ENCODE data around the gene MKI67.

The MKI67 gene

DNA sequence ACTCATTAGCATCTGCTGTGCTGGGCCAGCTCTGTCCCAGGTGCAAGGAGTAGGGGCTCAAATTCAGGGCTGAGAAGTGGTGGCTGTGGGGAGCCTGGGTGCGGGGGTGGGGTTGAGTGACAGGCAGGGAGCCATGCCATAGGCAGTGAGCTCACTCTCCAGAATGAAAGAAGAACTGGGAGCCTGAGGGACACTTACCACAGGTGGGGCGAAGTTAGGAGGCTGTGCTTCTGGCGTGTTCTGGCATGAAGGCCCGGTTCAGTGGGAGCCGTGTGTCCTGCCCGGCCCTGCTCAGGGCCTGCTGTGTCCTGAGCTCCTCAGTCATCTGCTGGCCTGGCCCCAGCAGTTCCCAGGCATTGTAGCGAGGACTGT, 62.5 kb downstream of the MKI67 start:
- no peak for DNase-seq

DNA sequence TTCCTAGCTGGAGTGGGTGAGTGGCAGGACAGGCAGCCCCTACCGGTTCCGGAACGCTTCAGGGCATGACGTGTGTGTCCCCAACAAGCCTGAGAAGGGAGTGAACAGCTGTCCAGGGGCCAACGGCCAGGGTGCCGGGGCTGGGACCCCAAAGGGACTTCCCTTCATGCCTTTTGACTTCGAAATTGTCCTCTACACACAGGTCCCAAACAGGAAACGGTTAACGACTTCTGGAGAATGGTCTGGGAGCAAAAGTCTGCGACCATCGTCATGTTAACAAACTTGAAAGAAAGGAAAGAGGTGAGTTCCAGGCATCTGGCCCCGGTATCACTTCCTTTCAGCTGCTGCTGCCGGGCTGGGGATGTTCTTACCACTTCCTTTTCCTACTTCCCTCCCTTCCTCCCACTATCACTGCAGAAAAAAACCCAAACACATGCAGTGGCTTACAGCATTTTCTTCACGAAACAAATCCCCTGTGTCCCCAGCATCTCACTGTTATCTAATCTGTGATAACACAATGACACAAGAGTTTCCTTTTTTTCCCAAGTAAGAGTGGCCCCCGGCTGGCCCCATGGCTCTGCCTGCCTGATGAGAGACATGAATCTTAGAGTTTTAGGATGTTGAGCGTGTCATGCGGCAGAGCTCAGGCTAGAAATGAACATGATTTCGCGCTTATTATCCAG, 63.2 kb downstream of the MKI67 start:
- no peak for DNase-seq

DNA sequence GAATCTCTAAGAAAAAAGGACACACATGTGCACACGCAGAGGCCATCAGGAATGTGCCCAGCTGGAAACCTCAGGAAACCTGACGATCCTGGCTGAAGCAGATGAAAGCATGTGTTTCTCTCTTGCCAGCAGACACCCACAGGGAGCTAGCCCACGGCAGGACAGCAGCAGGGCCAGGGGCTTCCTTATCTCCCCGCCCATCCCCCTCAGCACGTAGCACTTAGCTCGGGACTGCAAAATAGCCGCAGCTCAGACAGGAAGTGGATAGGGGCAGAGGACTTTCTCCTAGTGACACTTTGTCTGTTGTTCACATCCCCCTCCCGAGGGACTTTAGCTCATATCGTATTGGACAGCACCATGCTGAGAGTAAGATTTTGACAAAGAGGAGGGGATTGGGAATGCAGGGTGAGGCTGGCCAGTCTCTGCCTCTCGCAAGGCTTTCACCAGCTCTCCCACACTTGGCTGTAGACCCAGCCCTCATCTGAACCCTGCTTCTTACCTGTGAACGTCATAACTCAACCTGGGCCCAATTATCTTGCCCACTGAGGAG, 63.8 kb downstream of the MKI67 start:
- DNase-seq: no peak

DNA sequence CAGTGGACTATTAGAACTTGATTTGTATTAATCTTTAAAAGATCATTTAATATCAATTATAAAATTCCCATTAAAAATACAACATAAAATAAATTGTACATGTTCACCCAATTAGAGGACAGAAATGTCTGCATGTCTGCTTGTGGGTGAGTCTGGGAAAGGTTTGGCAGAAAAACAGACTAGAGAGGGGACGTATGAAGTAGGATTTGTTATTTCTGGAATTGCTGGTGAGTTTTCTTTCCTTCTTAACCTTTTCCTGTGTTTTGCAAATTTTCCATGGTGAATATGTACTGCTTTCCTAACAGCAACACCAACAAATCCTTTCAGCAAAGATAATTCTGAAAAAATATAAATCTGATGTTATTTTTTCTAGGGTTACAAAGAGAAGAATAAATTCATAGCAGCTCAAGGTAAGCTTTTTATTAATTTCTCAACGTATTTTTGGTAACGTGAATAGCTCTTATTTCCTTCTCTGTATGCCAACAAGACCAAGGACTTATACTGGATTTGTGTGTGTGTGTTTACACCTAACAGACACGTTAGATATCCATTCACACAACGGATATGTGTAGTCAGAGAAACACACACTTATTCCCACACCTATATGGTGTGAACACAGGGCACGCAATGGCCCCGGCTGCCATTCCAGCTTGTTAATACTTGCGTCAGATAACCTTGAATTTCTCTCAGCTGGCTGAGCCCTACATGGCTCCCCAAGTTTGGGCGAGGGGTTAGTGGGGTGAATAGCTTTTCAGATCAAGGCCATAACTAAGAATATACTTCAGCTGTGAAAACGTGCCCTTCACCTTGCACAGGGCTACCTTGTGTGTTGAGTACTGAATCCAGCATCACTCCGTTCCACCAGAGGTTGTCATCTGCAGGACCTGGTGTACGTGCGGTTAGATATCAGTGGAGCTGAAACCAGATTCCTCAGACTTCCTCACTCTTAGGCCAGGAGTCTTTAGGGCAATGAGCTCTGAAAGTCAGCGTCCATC, 64.6 kb downstream of the MKI67 start:
- no peak for DNase-seq

DNA sequence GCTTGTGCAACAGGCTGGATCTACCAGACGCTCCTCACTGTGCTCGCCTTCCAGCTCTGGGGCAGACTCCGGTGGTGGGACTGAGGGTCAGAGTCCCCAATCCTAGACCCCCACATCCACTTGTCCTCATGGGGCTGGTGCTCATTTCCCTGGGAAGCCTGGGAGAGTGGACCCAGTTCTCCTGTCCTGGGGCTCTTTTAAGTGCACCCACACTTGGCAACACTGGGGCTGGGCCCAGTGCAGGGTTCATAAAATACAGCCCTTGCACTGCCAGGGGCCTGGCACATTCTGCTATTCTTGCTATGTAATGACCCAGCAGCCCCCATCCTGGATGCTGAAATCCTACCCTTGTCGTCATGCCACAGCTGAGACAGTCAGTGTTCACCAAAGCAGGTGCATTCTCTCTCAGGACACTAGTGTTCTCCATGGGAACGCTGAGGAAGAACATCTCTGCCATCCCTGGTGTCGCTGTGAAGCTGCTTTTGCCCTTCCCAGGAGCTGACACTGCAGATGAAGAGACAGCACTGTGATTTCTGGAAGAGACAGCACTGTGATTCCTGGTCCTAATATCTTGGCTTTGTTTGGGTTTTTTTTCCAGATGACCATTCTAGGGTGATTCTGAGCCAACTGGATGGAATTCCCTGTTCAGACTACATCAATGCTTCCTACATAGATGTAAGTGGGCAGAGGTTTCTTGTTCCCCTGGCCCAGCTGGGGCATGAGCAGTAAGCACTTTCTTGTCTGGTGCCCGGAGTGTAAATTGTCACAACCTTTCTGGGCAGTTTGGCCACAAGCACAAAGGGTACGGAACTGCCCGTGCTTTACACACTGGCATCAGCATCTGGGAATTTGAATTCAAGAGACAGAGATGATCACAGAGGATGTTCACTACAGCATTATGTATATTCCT, 65.6 kb downstream of the MKI67 start:
- DNase-seq: no peak

DNA sequence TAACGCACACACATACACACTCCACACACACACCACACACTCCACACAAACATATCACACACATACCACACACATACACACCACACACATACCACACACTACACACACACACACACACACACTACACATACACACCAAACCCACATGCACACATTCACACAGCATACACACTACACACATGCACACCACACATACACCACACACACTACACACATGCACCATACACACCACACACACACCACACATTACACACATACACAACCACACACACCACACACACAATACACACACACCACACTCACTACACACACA, 66.3 kb downstream of the MKI67 start:
- no peak for DNase-seq

DNA sequence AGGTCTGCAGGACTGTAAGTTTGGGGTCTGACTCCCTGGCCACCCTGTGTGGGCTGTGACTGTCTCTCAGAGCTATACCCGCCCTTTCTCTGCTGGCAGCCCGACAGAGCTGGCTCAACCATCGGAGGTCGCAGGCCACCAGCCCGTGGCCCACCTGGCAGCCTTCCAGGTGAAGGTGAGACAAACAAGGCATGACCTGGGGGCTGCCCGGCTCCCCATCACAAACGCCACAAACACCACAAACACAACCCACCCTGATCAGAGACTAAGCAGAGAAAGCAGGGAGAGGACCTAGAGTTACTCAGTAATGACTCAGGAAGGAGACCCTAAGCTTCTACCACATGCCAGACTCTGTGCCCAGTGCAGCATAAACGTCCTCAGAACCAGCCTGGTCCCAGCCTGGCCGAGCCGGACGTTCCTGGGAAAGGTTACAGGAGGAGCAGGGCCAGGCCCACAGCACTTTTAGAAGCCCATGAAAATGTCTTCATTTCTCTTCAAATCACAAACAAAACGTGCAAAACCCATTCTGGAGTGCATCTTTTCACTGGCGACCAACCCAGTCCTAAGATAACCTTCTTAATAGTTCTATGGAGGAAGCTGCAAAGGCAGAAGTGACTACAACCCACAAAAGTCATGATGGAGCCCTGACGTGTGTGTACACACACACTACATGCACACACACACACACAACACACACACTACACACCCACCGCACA, 66.8 kb downstream of the MKI67 start:
- no peak for DNase-seq

DNA sequence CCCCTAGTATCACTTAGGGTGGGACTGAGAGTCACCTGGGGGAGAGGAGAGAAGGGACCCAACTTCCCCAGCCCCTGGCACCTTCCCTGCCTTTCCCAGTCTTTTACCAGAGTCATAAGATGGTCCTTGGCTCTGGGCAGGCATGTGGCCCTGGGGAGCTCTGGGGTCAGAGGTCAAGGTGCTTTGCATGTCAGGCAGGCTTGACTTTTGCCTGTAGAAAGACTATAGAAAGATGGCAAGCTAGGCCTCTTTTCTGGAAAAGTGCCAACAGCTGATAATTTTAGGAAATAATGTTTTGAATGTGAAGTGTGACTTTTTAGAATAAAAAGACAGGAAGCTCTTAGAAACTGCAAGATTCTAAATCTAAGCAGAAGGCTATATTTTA, 67.5 kb downstream of the MKI67 start:
- DNase-seq: no peak

DNA sequence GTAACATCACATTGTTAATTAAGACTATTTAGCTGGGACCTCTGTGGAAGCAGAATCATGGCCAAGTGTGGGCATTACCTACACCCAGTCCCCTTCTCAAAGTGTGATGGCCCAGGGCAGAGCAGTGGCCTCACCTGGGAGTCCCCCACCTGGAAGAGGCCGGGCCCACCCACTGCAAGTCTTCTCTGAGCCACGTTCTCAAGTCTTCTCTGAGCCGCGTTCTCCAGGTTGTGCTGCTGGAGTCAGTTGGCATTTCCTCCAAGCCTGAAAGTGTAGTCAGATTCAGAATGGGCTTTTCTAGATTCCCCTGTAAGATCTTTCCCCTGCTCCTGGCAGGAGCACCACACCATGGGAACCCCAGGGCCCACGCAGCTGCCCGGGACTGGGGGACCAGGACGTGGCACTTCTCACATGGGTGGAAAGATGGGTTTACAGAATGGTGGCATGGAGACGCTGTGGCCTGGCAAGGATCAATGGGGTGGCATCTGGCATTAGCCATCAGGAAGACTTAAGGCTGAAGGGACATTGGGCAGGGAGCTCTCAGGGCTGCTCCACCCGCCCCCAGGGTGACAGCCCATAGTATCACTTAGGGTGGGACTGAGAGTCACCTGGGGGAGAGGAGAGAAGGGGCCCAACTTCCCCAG, 68.0 kb downstream of the MKI67 start:
- no peak for DNase-seq

DNA sequence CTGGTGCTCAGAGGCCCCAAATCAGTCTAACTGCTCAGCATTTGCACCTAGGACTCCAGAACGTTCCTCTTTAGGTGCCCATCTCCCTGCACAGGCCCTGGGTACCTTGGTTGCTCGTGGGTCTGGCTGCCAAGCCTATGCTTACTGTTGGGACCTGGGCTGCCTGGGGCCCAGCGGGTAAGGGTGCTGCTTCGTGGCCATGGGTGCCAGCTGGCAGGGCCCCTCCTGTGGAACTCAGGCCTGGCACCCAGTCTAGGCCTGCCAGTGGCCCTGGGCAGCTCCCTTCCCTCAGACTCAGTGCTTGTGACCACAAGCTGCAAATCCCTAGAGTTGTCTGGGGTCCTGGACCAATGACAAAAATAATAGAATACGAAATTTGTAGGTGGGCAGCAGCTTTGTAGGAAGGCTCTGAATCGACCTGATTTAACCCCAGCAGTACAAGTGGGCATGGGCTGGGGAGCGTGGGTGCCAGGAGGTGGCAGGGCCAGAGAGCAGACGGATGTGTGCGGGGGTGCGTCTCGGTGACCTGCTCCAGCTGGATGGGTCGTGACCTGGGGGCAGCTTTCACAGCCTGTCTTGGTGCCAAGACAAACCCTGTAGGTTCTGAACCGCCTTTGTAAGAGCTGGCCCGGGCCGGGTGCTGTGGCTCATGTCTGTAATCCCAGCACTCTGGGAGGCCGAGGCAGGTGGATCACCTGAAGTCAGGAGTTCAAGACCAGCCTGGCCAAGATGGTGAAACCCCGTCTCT, 69.7 kb downstream of the MKI67 start:
- no peak for DNase-seq

DNA sequence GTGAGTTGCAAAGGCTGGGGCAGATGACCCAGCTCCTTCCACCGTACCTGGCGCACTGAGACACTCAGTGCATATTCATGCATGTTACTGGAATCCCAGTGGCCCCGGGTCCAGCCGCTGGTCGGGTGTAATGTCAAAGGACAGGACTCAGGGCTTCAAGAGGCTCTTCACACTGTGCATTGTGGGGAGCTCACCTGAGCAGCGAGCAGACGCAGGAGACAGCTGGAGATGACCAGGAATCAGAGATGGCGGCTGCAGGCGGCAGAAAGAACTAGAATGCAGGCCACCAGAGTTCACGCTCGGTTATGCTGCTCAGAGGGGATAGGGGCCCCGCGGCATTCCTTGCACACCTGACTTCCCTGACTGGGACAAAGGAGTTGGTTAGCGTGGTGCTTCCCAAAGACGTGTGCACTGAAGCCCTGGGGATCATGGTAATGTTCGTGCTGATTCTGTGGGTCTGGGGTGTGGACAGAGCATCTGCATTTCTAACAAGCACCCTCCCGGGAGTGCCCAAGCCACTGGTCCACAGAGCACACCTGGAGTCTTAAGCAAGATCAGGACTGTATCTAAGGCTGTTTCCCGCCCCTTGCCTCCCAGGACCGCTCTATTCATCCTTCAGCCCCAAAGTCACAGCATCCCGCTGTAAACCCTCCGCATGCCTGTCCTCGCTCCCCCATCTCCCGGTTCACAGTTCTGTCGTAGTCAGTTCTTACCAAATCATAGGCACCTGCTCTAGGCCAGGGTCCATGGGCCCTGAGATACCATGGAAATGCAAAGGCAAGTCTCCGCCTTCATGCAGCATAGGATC, 71.0 kb downstream of the MKI67 start:
- DNase-seq: no peak

DNA sequence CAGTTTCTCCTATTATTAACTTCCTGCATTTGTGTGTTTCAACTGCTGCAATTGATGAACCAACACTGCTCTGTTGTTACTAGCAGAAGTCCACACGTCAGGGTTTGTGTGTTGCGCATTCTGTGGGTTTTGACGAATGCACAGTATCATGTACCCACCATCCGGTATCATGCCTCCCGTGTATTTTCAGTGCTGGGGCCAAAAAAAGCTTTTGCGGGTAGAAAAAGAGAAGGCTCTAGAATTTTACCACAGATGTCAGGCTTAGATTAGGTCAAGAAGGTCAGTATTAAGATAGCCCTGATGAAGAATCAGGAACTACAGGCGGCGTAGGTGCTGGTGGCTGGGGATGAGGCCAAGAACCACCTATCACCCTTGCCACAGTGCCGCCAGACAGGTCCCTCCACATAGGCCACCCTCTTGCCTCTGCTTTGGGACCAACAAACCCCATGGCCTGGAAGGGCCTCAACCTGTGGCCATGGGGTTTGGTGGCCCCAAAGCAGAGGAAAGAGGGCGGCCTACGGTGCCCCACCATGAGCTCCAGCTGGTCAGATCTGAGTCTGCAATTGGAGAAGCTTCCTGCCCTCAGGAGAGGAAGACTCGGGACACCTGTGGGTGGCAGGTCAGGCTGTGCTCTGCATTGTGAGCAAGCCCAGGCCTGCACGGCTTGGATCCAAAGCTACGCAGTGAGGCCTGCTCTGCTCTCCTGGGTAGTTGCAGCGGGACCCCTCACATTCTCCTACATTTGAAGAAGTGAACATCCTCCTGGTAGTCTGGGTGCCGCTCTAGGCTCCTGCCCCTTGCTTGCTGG, 71.9 kb downstream of the MKI67 start:
- DNase-seq: no peak

DNA sequence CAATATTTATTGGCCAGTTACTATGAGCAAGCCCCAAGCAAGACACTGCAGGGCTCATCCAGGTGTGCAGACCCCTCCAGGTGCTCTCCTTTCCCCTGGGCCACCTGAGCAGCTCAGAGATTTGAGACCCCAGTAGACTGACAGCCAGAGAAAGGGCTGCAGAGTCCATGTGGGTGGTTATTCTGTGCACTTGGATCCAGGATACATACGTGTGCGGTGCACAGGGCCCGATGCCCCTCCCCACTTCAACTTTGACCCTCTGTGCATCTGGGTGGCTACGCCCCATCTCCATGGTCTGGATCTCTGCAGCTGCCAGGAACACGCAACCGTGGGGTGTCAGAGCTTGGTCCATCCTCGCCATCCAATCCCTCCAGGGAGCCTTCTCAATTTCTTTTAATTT, 72.9 kb downstream of the MKI67 start:
- DNase-seq: no peak

DNA sequence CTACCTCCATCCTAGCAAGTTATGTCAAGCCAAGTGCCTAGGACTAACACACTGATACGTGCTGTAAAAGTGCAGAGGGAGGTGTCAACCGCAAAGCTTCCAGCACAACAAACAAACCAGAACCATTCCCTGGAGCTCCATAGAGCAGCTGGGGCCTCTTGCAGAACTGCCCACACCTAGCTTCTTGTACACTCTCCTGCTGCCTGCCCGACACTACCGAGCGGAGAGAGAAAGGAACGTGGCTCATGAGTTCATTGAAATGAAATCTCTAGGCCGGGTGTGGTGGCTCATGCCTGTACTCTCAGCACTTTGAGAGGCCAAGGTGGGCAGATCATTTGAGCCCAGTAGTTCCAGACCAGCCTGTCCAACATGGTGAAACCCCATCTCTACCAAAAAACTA, 73.5 kb downstream of the MKI67 start:
- no peak for DNase-seq

DNA sequence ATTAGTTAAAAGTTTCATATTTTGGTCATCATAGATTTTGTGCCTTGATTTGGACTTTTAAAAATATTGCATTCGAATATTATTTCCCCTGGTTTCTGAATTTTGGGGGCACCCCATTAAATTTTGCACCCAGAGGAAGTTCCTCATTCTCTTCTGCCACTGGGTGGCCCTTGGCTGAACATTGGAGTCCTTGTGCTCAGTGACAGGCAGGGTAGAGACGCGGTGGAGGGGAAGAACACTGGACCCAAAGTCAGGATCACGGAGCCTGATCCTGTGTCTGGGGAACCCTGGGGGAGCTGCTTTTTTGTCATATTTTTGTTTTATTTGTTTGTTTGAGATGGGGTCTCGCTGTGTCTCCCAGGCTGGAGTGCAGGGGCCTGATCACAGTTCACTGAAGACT, 74.7 kb downstream of the MKI67 start:
- DNase-seq: no peak

DNA sequence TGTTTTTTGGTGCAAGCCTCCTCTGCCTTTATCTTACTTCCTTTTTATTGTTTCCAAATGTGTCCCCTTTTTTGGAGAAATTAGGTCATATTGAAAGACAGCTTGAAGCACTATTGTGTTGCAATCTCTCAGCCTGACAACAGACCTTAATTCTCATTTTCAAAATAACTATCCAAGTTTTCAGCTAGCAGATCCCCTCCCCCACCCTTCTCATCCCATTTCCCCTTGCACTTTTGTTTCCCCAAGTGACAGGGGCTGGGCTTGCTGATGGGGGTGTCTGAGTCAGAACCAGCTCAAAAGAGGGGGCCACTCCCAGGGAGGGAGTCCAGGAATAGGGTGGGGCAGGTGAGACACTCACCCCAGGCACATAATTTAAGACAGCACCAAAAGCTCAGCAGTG, 75.3 kb downstream of the MKI67 start:
- DNase-seq: no peak

DNA sequence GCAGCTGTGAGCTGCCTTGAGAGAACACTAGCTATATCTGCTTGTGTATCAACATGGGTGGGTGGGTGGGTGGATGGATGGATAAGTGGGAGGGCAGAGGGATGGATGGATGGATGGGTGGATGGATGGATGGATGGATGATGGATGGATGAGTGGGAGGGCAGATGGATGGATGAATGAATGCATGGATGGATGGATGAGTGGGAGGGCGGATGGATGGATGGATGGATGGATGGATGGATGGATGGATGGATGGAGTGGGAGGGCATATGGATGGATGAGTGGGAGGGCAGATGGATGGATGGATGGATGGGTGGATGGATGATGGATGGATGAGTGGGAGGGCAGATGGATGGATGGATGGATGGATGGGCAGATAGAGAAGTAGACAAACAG, 76.1 kb downstream of the MKI67 start:
- DNase-seq: no peak

DNA sequence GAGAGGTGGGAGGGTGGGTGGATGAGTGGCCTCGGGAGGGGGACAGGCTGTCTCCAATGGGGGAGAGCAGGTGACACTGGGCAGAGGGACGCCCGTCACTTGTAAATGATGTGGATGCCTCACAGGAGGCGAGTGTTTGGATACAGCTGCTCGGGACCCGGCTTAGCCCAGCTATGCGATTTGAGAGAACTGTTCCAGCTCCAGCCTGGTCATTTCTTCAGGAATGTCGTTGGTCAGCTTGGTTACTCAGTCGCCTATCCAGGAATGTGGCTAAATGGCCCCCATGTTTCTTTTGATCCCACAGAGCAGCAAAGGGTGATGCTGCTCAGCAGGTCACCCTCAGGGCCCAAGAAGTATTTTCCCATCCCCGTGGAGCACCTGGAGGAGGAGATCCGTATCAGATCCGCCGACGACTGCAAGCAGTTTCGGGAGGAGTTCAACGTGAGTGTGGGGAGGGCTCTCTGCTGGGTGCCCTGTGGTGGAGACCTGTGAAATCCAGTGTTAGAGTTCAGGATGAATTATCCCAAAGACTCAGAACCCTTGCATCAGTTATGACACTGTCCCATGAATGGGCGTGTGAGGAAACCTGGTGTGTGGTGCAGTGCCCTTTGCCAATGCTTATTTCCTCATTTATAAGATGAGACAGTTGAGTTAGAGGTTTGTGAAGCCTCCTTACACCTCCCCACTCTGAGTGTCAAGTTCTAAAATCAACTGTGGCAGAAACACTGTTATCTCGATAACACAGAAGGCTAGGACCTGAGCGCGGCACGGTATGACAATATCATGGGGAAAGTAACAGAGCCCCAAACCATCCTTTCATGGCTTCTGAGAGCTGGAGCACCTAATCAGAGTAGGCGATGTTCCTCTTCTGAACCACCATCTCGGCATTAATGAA, 76.8 kb downstream of the MKI67 start:
- no peak for DNase-seq

All from NCI-H2171 treated with DMSO at 0.1 percent for 48 hours (cell line).